CD4-positive, CD25-positive, alpha-beta regulatory T cell (primary cell): Measurements from ENCODE around the gene MEP1A. TPM values are rescaled to one million over a fixed set of nuclear protein-coding genes. Genes with fewer than 3 reads are reported as not detected.
"Not testable (repeated sequence)": the region's sequence is repeated elsewhere in the genome, so short reads cannot be mapped to it uniquely, and the experiment has no call there.

Experiments
- ATAC-seq, 2 donors: fragments of 150-1000 bp; cut with Tn5 transposase; one replicate each; pipeline ENCODE4 v1.10.0; 2021; ENCODE audit warnings: low read depth in 2 of 2, moderate number of reproducible peaks in 2 of 2, moderate library complexity in 1 of 2
- DNase-seq, 3 donors: peaks; one replicate each; pipeline versions ENCODE4 v3.0.0 to v3.0.0-alpha.2; 2012 to 2022; ENCODE audit warnings: mixed read lengths in 1 of 3
- H3K27ac ChIP-seq: one replicate; pipeline ENCODE4 v1.7.0; 2013; ENCODE audit warnings: mild to moderate bottlenecking, low read length; ENCODE audit not compliant: insufficient read depth, poor library complexity, severe bottlenecking
- H3K27me3 ChIP-seq: one replicate; pipeline ENCODE4 v1.7.0; 2013; ENCODE audit warnings: low read length; ENCODE audit not compliant: control insufficient read depth, insufficient read depth
- H3K36me3 ChIP-seq: one replicate; pipeline ENCODE4 v1.7.0; 2013; ENCODE audit warnings: mild to moderate bottlenecking, low read length, moderate library complexity; ENCODE audit not compliant: control insufficient read depth, insufficient read depth
- H3K4me1 ChIP-seq: 2 replicates; pipeline ENCODE4 v1.7.0; 2013; ENCODE audit warnings: mild to moderate bottlenecking, low read length; ENCODE audit not compliant: insufficient read depth, control insufficient read depth, poor library complexity, severe bottlenecking
- H3K4me3 ChIP-seq: one replicate; pipeline ENCODE4 v1.7.0; 2013; ENCODE audit warnings: low read depth, mild to moderate bottlenecking, low read length, moderate library complexity
- H3K9me3 ChIP-seq, 2 experiments: 1 replicate in 1 of 2; 2 replicates in 1 of 2; pipeline ENCODE4 v1.7.0; 2013; ENCODE audit warnings: low read length in 2 of 2, mild to moderate bottlenecking in 1 of 2, moderate library complexity in 1 of 2; ENCODE audit not compliant: control insufficient read depth in 2 of 2
- H3K27ac Mint-ChIP-seq, 3 donors: one replicate each; pipeline ENCODE4 v1.8.0; 2020 to 2022; ENCODE audit warnings: mild to moderate bottlenecking in 3 of 3, mixed read lengths in 3 of 3, moderate library complexity in 2 of 3
- H3K27me3 Mint-ChIP-seq: one replicate; pipeline ENCODE4 v1.8.0; 2022; ENCODE audit warnings: mild to moderate bottlenecking, mixed read lengths
- H3K36me3 Mint-ChIP-seq: one replicate; pipeline ENCODE4 v1.8.0; 2020; ENCODE audit warnings: mixed read lengths
- H3K4me1 Mint-ChIP-seq, 4 donors: one replicate each; pipeline ENCODE4 v1.8.0; 2020 to 2022; ENCODE audit warnings: mixed read lengths in 4 of 4, mild to moderate bottlenecking in 1 of 4
- H3K4me3 Mint-ChIP-seq, 4 donors: one replicate each; pipeline ENCODE4 v1.8.0; 2020 to 2022; ENCODE audit warnings: mild to moderate bottlenecking in 4 of 4, mixed read lengths in 4 of 4, moderate library complexity in 3 of 4
- H3K9me3 Mint-ChIP-seq, 7 donors: one replicate each; pipeline ENCODE4 v1.8.0; 2020 to 2022; ENCODE audit warnings: mixed read lengths in 7 of 7, mild to moderate bottlenecking in 3 of 7, moderate library complexity in 2 of 7
- polyA plus RNA-seq, 4 donors: library from polyadenylated mRNA; unstranded; fragments of 300-500 nt; fragmentation: Illumina TruSeq; gene quantifications; one replicate each; pipeline ENCODE4 v1.2.3, GENCODE V29; 2021
- total RNA-seq: library from RNA; stranded (reverse); gene quantifications from one replicate; pipeline ENCODE4 v1.2.3, GENCODE V29; 2022

Gene MEP1A
- total and polyA plus RNA-seq, 5 donors from 2014 or later = not detected

GRCh38 chr6:46821458-46821881 is 28.3 kb downstream of the MEP1A start:
- Histone ChIP-seq H3K36me3 (no peaks in the 10 kb centered on the region), H3K27ac (no peak overlapping the region), H3K4me1 (no peaks in the 10 kb centered on the region), H3K4me3 (no peak overlapping the region), H3K9me3 (no peaks in the 10 kb centered on the region), H3K27me3 (no peaks in the 10 kb centered on the region)
- Mint-ChIP-seq H3K4me3 (no peak overlapping the region), H3K36me3 (no peaks in the 10 kb centered on the region), H3K27ac (no peak overlapping the region), H3K4me1 (no peaks in the 10 kb centered on the region), H3K27me3 (peaks cover 1% of the 10 kb centered on the region), H3K9me3 (peaks cover 0 to 3% (median 0%) of the 10 kb centered on the region in 7 donors)
- DNase-seq = no peak
- ATAC-seq = no peak

GRCh38 chr6:46828939-46829338 is 35.8 kb downstream of the MEP1A start:
- Histone ChIP-seq H3K27ac (no peak overlapping the region), H3K4me1 (no peaks in the 10 kb centered on the region), H3K36me3 (no peaks in the 10 kb centered on the region), H3K27me3 (no peaks in the 10 kb centered on the region), H3K4me3 (no peak overlapping the region), H3K9me3 (no peaks in the 10 kb centered on the region)
- Mint-ChIP-seq H3K36me3 (no peaks in the 10 kb centered on the region), H3K4me3 (no peak overlapping the region), H3K27ac (no peak overlapping the region), H3K9me3 (peaks cover 0 to 2% (median 0%) of the 10 kb centered on the region in 7 donors), H3K4me1 (no peaks in the 10 kb centered on the region), H3K27me3 (no peaks in the 10 kb centered on the region)
- ATAC-seq (no peak), DNase-seq (no peak)

GRCh38 chr6:46832816-46833215 is 39.6 kb downstream of the MEP1A start:
- Histone ChIP-seq H3K4me1 (no peaks in the 10 kb centered on the region), H3K27me3 (no peaks in the 10 kb centered on the region), H3K4me3 (no peak overlapping the region), H3K9me3 (no peaks in the 10 kb centered on the region), H3K27ac (no peak overlapping the region), H3K36me3 (no peaks in the 10 kb centered on the region)
- H3K9me3 Mint-ChIP-seq = peaks cover 0 to 5% (median 0%) of the 10 kb centered on the region in 7 donors
- no peaks in the 10 kb centered on the region for H3K4me1 Mint-ChIP-seq
- ATAC-seq (no peak), DNase-seq (no peak)
- no peaks in the 10 kb centered on the region for H3K36me3 Mint-ChIP-seq
- H3K27me3 Mint-ChIP-seq = no peaks in the 10 kb centered on the region
- H3K4me3 Mint-ChIP-seq = no peak overlapping the region
- H3K27ac Mint-ChIP-seq = no peak overlapping the region

GRCh38 chr6:46834257-46834916 is 41.2 kb downstream of the MEP1A start:
- not testable (repeated sequence) for DNase-seq, H3K9me3 ChIP-seq, ATAC-seq, H3K36me3 Mint-ChIP-seq, H3K27ac ChIP-seq, H3K27me3 Mint-ChIP-seq, H3K27ac Mint-ChIP-seq, H3K4me3 Mint-ChIP-seq, H3K27me3 ChIP-seq, H3K4me1 Mint-ChIP-seq, H3K9me3 Mint-ChIP-seq, H3K36me3 ChIP-seq, H3K4me3 ChIP-seq, H3K4me1 ChIP-seq

DNA sequence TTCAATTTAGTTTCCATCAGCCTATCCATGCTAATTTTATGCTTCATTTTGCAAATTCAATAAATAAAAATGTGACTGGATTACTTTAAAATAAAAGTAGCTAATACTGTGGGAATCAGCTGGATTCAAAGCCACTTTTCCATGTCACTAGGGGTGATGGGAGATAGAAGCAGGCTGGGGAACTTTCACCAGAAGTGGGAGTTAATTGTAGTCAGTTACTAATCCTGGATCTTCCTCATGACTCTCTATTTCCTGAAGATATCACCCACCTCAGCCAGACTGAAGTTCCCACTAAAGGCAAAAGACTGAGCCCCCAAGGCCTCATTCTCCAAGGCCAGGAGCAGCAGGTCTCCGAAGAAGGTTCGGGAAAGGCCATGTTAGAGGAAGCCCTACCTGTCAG is 41.8 kb downstream of the MEP1A start:
- not testable (repeated sequence) for H3K27ac ChIP-seq, H3K27ac Mint-ChIP-seq, H3K4me3 Mint-ChIP-seq, H3K4me1 Mint-ChIP-seq, H3K4me3 ChIP-seq, H3K4me1 ChIP-seq, H3K36me3 Mint-ChIP-seq, DNase-seq, H3K9me3 ChIP-seq, H3K36me3 ChIP-seq, H3K27me3 ChIP-seq, H3K9me3 Mint-ChIP-seq, H3K27me3 Mint-ChIP-seq, ATAC-seq

GRCh38 chr6:46838033-46838432 is 44.8 kb downstream of the MEP1A start:
- ATAC-seq (no peak), DNase-seq (no peak)
- H3K27me3 Mint-ChIP-seq = no peaks in the 10 kb centered on the region
- H3K9me3 Mint-ChIP-seq = peaks cover under 1 to 22% (median 7%) of the 10 kb centered on the region in 7 donors
- H3K27ac Mint-ChIP-seq = no peak overlapping the region
- H3K4me3 ChIP-seq = no peak overlapping the region
- no peaks in the 10 kb centered on the region for H3K4me1 Mint-ChIP-seq
- peaks cover 8 to 10% of the 10 kb centered on the region in 2 experiments for H3K9me3 ChIP-seq
- no peaks in the 10 kb centered on the region for H3K4me1 ChIP-seq
- H3K36me3 Mint-ChIP-seq = no peaks in the 10 kb centered on the region
- no peak overlapping the region for H3K27ac ChIP-seq
- H3K36me3 ChIP-seq = no peaks in the 10 kb centered on the region
- no peaks in the 10 kb centered on the region for H3K27me3 ChIP-seq
- H3K4me3 Mint-ChIP-seq = no peak overlapping the region

DNA sequence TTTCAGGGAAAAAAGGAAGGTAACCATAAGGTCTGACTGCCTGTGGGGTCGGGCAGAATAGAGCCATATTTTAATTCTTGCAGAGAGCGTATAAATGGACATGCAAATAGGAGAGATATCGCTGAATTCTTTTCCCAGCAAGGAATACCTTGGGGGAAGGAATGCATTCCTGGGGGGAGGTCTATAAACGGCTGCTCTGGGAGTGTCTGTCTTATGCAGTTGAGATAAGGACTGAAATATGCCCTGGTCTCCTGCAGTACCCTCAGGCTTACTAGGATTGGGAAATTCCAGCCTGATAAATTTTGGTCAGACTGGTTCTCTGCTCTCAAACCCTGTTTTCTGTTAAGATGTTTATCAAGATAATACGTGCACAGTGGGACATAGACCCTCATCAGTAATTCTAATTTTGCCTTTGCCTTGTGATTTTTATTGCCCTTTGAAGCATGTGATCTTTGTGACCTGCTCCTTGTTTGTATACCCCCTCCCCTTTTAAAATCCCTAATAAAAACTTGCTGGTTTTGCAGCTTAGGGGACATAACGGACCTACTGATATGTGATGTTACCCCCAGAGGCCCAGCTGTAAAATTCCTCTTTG is 49.2 kb downstream of the MEP1A start:
- not testable (repeated sequence) for H3K27me3 ChIP-seq, H3K36me3 ChIP-seq, H3K27ac ChIP-seq, H3K4me1 Mint-ChIP-seq, H3K27me3 Mint-ChIP-seq, DNase-seq, H3K4me1 ChIP-seq, ATAC-seq, H3K27ac Mint-ChIP-seq, H3K4me3 Mint-ChIP-seq, H3K36me3 Mint-ChIP-seq, H3K4me3 ChIP-seq
- H3K9me3 ChIP-seq = peaks cover 8 to 10% of the 10 kb centered on the region in 2 experiments
- peaks cover 6 to 24% (median 7%) of the 10 kb centered on the region in 7 donors for H3K9me3 Mint-ChIP-seq

- H3K27ac ChIP-seq = no peak overlapping the region
- H3K4me1 ChIP-seq = peaks cover 5% of the 10 kb centered on the region
- no peak overlapping the region for H3K4me3 Mint-ChIP-seq
- no peaks in the 10 kb centered on the region for H3K27me3 ChIP-seq
- H3K36me3 ChIP-seq = no peaks in the 10 kb centered on the region
- H3K36me3 Mint-ChIP-seq = no peaks in the 10 kb centered on the region
- H3K27me3 Mint-ChIP-seq = no peaks in the 10 kb centered on the region
- peaks cover 0 to 5% (median 3%) of the 10 kb centered on the region in 4 donors for H3K4me1 Mint-ChIP-seq
- peaks cover 5 to 24% (median 7%) of the 10 kb centered on the region in 7 donors for H3K9me3 Mint-ChIP-seq
- ATAC-seq (no peak), DNase-seq (no peak)
- no peak overlapping the region for H3K4me3 ChIP-seq
- H3K27ac Mint-ChIP-seq = no peak overlapping the region
- peaks cover 8 to 10% of the 10 kb centered on the region in 2 experiments for H3K9me3 ChIP-seq
Measured at GRCh38 chr6:46845126-46845525, 51.9 kb downstream of the MEP1A start.
